Measurements from ENCODE around the gene SIRT4.
A peak's percentile ranks its signal among the peaks of the same experiment; 100 is the strongest.
"Not testable (repeated sequence)": the region's sequence is repeated elsewhere in the genome, so short reads cannot be mapped to it uniquely, and the experiment has no call there.

The SIRT4 gene

GRCh38 chr12:120301962-120302815 lies at the start of gene SIRT4:
Gene SIRT4, plus strand, starts transcription at chr12:120302321. Its CDS starts 1,241 bp downstream, at chr12:120303562.
- peak; percentile 95 for DNase-seq (ENCODE audit: low read depth)

GRCh38 chr12:120253313-120253712 lies 48.8 kb upstream of the SIRT4 start:
- DNase-seq (ENCODE audit: low read depth) = not testable (repeated sequence)

DNA sequence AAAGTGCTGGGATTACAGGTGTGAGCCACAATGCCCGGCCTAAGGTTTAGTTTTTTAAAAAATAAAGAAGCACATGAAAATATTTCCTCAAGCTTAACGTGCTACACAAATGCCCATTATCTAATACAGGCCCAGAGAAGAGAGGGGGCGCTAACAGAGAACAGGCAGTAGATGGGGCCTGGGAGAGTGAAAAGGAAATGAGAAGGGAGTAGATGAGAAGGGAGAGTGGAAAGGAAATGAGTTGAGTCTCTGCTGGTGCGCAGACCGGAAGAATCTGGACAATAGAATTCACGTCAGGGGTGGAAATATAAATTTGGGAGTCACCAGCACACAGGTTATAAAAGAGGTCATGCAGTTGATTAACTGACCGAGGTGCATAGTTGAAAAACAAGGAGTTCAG lies 47.3 kb upstream of the SIRT4 start:
- no peak for DNase-seq (ENCODE audit: low read depth)

DNA sequence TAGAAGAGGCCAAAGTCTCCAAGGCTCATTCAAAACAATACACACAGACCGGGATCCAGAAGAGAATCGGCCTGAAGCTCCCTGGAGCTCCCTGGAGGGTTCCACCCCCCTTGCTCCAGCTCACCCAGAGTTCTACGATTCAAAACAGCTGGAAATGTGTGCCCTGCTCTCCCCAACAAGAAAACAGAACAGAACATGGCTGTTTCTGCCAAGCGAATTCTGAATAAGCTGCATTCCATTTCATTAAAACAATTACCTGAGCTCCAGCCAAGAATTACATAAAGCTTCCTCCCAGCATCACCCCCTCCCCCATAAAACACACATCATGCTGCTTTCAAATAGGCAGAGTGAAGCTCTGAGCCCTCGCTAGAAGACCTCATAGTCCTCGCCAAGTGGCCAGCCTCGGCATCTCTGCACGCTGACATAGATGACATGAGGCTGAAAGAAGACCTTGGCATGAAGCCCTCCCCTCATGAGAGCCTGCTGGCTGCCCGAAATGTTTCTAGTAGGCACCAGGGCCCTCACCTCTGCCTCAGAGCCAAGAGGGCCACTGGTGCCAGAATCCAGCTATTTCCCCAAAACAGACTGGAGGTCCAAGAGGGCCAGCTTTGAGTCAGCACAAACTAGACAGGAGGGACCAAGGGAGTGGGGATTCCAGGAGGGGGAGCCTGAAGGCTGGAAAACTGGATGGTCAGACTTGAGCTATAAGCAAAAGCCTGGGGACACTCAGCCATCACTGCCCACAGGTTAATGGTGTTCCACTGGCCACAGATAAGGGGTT lies 44.9 kb upstream of the SIRT4 start:
- peak; percentile 89 for DNase-seq (ENCODE audit: low read depth)

- DNase-seq (ENCODE audit: low read depth) = no peak
Measured at GRCh38 chr12:120258323-120258896, 43.7 kb upstream of the SIRT4 start.

DNA sequence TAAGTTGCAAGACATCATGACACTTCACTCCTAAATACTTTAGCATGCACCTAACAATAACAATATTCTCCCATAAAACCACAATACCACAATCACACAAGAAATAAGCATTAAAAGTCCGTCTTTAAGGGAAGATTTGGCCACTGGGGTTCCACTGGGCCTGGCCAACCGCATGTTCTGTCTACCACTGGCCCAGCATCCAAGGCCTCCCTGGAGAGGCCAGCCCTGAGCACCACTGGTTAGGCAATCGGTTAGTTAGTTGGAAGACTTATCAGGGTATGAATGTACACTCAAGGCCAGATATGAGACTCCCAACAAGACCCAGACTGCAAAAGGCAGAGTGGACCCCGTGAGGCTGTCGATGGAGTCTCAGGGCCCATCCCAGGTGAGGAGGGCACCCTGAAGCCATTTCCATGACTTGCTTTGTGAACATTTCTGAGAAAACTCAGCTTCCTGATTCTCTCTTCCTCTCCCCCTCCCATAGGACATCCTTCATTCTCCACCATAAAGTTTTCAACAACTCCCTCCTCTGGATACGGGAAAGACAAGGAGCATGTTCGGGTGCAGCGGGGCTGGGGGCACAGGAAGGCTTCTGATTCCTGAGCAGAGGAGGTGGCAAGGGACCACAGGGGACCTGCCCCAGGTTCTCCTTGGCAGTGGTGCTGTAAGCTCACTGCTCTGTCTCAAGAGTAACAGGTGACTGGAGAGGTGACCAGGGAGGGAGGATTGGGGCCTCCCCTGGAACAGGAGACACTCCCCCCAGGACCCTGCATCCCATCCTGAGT lies 42.5 kb upstream of the SIRT4 start:
- peak; percentile 65 for DNase-seq (ENCODE audit: low read depth)

DNA sequence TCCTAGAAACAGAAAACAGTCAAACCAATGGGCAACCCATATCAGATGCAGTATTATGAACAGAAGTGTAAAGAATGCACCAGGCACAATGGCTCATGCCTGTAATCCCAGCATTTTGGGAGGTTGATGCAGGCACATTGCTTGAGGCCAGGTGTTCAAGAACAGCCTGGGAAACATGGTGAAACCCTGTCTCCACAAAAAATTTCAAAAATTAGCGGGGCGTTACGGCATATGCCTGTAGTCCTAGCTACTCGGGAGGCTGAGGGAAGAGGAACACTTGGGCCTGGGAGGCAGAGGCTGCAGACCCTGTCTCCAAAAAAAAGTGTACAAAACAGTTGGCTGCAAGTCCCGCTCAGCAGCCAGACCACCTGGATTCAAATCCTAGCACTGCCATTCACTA lies 41.5 kb upstream of the SIRT4 start:
- DNase-seq (ENCODE audit: low read depth) = no peak

- no peak for DNase-seq (ENCODE audit: low read depth)
Measured at GRCh38 chr12:120261951-120262851, 39.9 kb upstream of the SIRT4 start.

- no peak for DNase-seq (ENCODE audit: low read depth)
Measured at GRCh38 chr12:120262852-120263747, 39.0 kb upstream of the SIRT4 start.

- DNase-seq (ENCODE audit: low read depth) = no peak
Measured at GRCh38 chr12:120263748-120264085, 38.4 kb upstream of the SIRT4 start.

DNA sequence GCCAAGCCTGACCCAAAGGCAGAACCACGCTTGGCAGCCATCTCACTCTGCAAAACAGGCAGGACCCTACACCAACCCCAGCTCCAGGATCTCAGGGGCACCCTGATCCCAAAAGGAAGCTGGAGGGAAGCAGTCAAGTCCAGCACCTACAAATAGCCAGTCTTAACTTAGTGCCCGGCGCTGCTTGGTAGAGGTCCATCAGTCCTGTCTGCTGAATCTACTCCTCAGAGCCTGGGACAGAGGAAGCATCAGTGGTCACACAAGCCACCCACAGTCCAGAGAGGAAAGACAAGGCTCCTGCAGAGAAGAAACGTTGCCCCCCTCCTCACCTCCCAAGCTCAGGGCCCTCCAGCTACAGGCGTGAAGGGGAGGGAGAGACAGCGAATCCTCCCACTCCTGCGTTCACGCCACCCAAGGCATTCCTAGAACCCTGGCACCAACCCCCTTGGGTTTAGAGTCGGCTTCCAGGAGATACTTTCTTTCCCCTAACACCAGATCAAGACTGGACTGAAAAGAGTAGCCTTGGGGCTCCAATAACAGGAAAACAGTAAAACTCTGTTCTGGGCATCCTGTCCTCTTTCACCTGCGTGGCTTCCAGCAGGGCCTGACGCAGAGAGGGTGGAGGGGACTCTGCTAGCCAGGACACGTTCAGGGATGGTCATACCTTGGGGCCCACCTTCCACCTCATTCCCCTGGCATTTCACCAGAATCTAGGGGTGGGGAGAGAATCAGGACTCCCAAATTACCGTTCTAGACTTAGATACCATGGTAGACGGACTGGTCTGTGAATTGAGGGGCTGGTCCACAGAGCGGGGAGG lies 37.8 kb upstream of the SIRT4 start:
- no peak for DNase-seq (ENCODE audit: low read depth)

GRCh38 chr12:120264904-120265472 lies 37.1 kb upstream of the SIRT4 start:
- no peak for DNase-seq (ENCODE audit: low read depth)

- peak; percentile 47 for DNase-seq (ENCODE audit: low read depth)
Measured at GRCh38 chr12:120265473-120266179, 36.5 kb upstream of the SIRT4 start, which contains the start of gene PXN. Gene PXN, minus strand, starts transcription at chr12:120265730. Its CDS starts 101 bp downstream, at chr12:120265629.

- DNase-seq (ENCODE audit: low read depth) = no peak
Measured at GRCh38 chr12:120266180-120266870, 35.8 kb upstream of the SIRT4 start.

- DNase-seq (ENCODE audit: low read depth) = no peak
Measured at GRCh38 chr12:120267736-120268135, 34.4 kb upstream of the SIRT4 start.

DNA sequence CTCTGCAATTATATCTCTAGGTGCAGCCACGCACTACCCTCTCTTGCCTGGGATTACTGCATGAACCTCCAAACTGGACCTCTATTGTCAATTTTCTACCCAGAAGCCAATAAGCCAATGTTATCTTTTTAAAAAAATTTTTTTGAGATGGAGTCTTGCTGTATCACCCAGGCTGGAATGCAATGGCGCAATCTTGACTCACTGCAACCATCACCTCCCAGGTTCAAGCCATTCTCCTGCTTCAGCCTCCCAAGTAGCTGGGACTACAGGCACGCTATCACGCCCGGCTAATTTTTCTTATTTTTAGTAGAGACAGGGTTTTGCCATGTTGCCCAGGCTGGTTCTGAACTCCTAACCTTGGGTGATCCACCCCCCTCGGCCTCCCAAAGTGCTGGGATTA lies 25.4 kb upstream of the SIRT4 start:
- no peak for DNase-seq (ENCODE audit: low read depth)
